WTC11 (cell line): ENCODE data around the gene MARCKS. TPM values are rescaled to one million over a fixed set of nuclear protein-coding genes. Genes with fewer than 3 reads are reported as not detected.

ENCODE experiments used
- ATAC-seq: fragments of 200-7000 bp; cut with Tn5 transposase; 2 replicates; pipeline ENCODE4 v1.10.0; 2021; ENCODE audit warnings: mild to moderate bottlenecking, moderate library complexity
- CTCF ChIA-PET: fragments of 300-600 bp; sonication (Branson Sonifier 250); formaldehyde crosslinking; loops from one replicate; lab custom pipeline; 2021; ENCODE audit warnings: antibody characterized with exemption; lab: Charles Lee
- POLR2A ChIA-PET: fragments of 350-600 bp; sonication (Branson Sonifier 250); formaldehyde crosslinking; loops from one replicate; lab custom pipeline; 2021; ENCODE audit warnings: antibody characterized with exemption; lab: Charles Lee
- DNase-seq: peaks from one replicate; pipeline ENCODE4 v3.0.0; 2021; ENCODE audit warnings: low spot score
- H3K27ac Mint-ChIP-seq: 2 replicates; pipeline ENCODE4 v1.8.0; 2021; ENCODE audit warnings: mixed read lengths
- H3K27me3 Mint-ChIP-seq: 2 replicates; pipeline ENCODE4 v1.8.0; 2021; ENCODE audit warnings: low read depth, mild to moderate bottlenecking, moderate library complexity, mixed read lengths
- H3K36me3 Mint-ChIP-seq: 2 replicates; pipeline ENCODE4 v1.8.0; 2021; ENCODE audit warnings: mixed read lengths
- H3K4me1 Mint-ChIP-seq: 2 replicates; pipeline ENCODE4 v1.8.0; 2022; ENCODE audit warnings: mixed read lengths
- H3K4me3 Mint-ChIP-seq: 2 replicates; pipeline ENCODE4 v1.8.0; 2021; ENCODE audit warnings: mild to moderate bottlenecking, moderate library complexity, mixed read lengths
- H3K9me3 Mint-ChIP-seq: 2 replicates; pipeline ENCODE4 v1.8.0; 2021; ENCODE audit warnings: mixed read lengths
- ATF1 ChIP-seq: sonication (generic); formaldehyde crosslinking; IDR thresholded peaks from 2 replicates; pipeline ENCODE4 v1.8.1; 2023; ENCODE audit warnings: mild to moderate bottlenecking, moderate library complexity, missing genetic modification reagents
- CREM ChIP-seq: sonication (generic); formaldehyde crosslinking; IDR thresholded peaks from 2 replicates; pipeline ENCODE4 v1.8.1; 2022; ENCODE audit warnings: mild to moderate bottlenecking, missing genetic modification reagents, moderate library complexity
- ESRRA ChIP-seq: sonication (generic); formaldehyde crosslinking; IDR thresholded peaks from 2 replicates; pipeline ENCODE4 v1.8.1; 2022; ENCODE audit warnings: mild to moderate bottlenecking, missing genetic modification reagents, borderline replicate concordance
- HMGA2 ChIP-seq: fragments of 250-450 bp; sonication (Bioruptor Pico); IDR thresholded peaks from 2 replicates; pipeline ENCODE4 v1.4.0; 2021; ENCODE audit warnings: mild to moderate bottlenecking, moderate library complexity
- IRF2 ChIP-seq: sonication (generic); formaldehyde crosslinking; IDR thresholded peaks from 2 replicates; pipeline ENCODE4 v1.8.0; 2022; ENCODE audit warnings: low read depth, missing genetic modification reagents, borderline replicate concordance
- MXD4 ChIP-seq: fragments of 250-450 bp; sonication (Bioruptor Pico); IDR thresholded peaks from 2 replicates; pipeline ENCODE4 v1.8.0; 2021; ENCODE audit warnings: mild to moderate bottlenecking, moderate library complexity, borderline replicate concordance
- NFE2L1 ChIP-seq: sonication (generic); formaldehyde crosslinking; IDR thresholded peaks from 2 replicates; pipeline ENCODE4 v1.8.1; 2023; ENCODE audit warnings: missing genetic modification reagents
- NFYB ChIP-seq: sonication (generic); formaldehyde crosslinking; conservative IDR thresholded peaks from 2 replicates; pipeline ENCODE4 v1.8.0; 2022; ENCODE audit warnings: low read depth, missing genetic modification reagents
- NR1H2 ChIP-seq: sonication (generic); formaldehyde crosslinking; IDR thresholded peaks from 2 replicates; pipeline ENCODE4 v1.9.0; 2021; ENCODE audit warnings: mild to moderate bottlenecking, moderate library complexity, missing genetic modification reagents
- PRRX2 ChIP-seq: fragments of 250-450 bp; sonication (Bioruptor Pico); IDR thresholded peaks from 2 replicates; pipeline ENCODE4 v1.8.0; 2021; ENCODE audit warnings: mild to moderate bottlenecking
- RELA ChIP-seq: sonication (generic); formaldehyde crosslinking; IDR thresholded peaks from 2 replicates; pipeline ENCODE4 v1.8.1; 2022; ENCODE audit warnings: missing genetic modification reagents, mild to moderate bottlenecking, borderline replicate concordance
- SMAD3 ChIP-seq: sonication (generic); formaldehyde crosslinking; IDR thresholded peaks from 2 replicates; pipeline ENCODE4 v1.8.0; 2022; ENCODE audit warnings: missing genetic modification reagents, mild to moderate bottlenecking, borderline replicate concordance
- SP1 ChIP-seq: sonication (generic); formaldehyde crosslinking; conservative IDR thresholded peaks from 2 replicates; pipeline ENCODE4 v1.8.1; 2022; ENCODE audit warnings: missing genetic modification reagents
- ZBTB21 ChIP-seq: sonication (generic); formaldehyde crosslinking; IDR thresholded peaks from 2 replicates; pipeline ENCODE4 v1.8.1; 2023; ENCODE audit warnings: mild to moderate bottlenecking, missing genetic modification reagents, borderline replicate concordance
- ZNF232 ChIP-seq: sonication (generic); formaldehyde crosslinking; IDR thresholded peaks from 2 replicates; pipeline ENCODE4 v1.8.0; 2022; ENCODE audit warnings: mild to moderate bottlenecking, missing genetic modification reagents
- ZNF263 ChIP-seq: sonication (generic); formaldehyde crosslinking; IDR thresholded peaks from 2 replicates; pipeline ENCODE4 v1.8.1; 2022; ENCODE audit warnings: low read depth, mild to moderate bottlenecking, moderate library complexity, missing genetic modification reagents
- ZNF671 ChIP-seq: fragments of 250-450 bp; sonication (Bioruptor Pico); IDR thresholded peaks from 2 replicates; pipeline ENCODE4 v1.8.0; 2021; ENCODE audit warnings: mild to moderate bottlenecking
- total RNA-seq: library from RNA; stranded (reverse); gene quantifications from 3 replicates; pipeline ENCODE4 v1.2.3, GENCODE V29; 2021
- TF ChIP-seq, protein P1 (sequence below): sonication (generic); formaldehyde crosslinking; conservative IDR thresholded peaks from 2 replicates; pipeline ENCODE4 v1.8.1; 2023; ENCODE audit warnings: mild to moderate bottlenecking, low read depth, missing genetic modification reagents, moderate library complexity
- TF ChIP-seq, protein P2 (sequence below): fragments of 200-600 bp; IDR thresholded peaks from 2 replicates; pipeline ENCODE4 v1.8.0; 2022; ENCODE audit warnings: antibody characterized with exemption
- TF ChIP-seq, protein P3 (sequence below): sonication (generic); formaldehyde crosslinking; IDR thresholded peaks from 2 replicates; pipeline ENCODE4 v1.8.0; 2023; ENCODE audit warnings: missing genetic modification reagents
- TF ChIP-seq, protein P4 (sequence below): sonication (generic); formaldehyde crosslinking; IDR thresholded peaks from 2 replicates; pipeline ENCODE4 v1.8.1; 2022; ENCODE audit warnings: low read depth, missing genetic modification reagents, borderline replicate concordance

Gene MARCKS
- total RNA-seq, 1 experiment from 2014 or later = 95.1 TPM

DNA sequence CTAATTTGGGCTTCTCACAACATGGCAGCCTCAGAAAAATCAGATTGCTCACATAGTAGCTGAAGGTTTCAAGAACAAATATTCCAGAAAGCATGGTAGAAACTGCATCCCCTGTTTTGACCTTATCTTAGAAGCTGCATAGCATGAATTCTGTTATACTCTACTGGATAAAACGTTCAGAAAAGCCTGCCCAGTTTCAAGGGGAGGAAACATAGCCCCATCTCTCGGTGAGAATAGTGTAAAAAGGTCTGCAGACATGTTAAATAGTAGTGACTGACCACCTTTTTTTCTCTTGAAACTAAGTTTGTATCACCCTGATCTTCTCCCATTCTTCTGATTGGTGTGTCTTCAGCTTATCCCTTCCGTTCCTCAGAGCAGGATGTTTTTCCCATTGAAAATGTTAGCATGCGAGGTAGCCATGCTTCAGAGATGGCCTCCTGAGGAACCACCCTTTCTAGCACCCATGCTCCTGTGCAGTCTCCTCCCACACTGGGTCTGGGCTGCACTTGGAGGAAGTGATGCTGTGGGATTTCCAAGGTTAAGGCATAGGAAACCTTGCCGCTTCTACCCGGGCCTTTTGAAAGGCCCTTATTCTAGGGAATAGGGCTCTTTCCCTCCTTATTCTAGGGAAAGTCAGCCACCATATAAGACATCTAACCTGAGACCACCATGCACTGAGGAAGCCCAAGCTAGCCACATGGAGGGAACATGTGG, 50.1 kb downstream of the MARCKS start:
- Mint-ChIP-seq H3K27me3 (peaks cover 3% of the 10 kb centered on the region; the same call in 1 of the 2 replicates), H3K9me3 (no peaks in the 10 kb centered on the region), H3K27ac (no peak overlapping the region), H3K4me3 (no peak overlapping the region), H3K4me1 (peaks cover 7% of the 10 kb centered on the region; the same call in 1 of the 2 replicates), H3K36me3 (no peaks in the 10 kb centered on the region)
- ATAC-seq (no peak), DNase-seq (no peak)
- CTCF ChIA-PET = interaction anchor here (1.7 kb wide), 1 partner anchor 48 kb away, joined by 6 read pairs; no protein-coding TSS in a partner anchor
- TF ChIP-seq ZNF671 (CRISPR knock-in tag) (no peak), SMAD3 (CRISPR knock-in tag) (no peak), NFE2L1 (no peak), ZNF263 (CRISPR knock-in tag) (no peak), ESRRA (CRISPR knock-in tag) (no peak), RELA (CRISPR knock-in tag) (no peak), IRF2 (CRISPR knock-in tag) (no peak), SP1 (no peak), ZNF232 (CRISPR knock-in tag) (no peak), CREM (CRISPR knock-in tag) (no peak), HMGA2 (CRISPR knock-in tag) (no peak), PRRX2 (no peak), ATF1 (no peak), MXD4 (CRISPR knock-in tag) (no peak), NFYB (CRISPR knock-in tag) (no peak)
- TF ChIP-seq, protein P1, sequence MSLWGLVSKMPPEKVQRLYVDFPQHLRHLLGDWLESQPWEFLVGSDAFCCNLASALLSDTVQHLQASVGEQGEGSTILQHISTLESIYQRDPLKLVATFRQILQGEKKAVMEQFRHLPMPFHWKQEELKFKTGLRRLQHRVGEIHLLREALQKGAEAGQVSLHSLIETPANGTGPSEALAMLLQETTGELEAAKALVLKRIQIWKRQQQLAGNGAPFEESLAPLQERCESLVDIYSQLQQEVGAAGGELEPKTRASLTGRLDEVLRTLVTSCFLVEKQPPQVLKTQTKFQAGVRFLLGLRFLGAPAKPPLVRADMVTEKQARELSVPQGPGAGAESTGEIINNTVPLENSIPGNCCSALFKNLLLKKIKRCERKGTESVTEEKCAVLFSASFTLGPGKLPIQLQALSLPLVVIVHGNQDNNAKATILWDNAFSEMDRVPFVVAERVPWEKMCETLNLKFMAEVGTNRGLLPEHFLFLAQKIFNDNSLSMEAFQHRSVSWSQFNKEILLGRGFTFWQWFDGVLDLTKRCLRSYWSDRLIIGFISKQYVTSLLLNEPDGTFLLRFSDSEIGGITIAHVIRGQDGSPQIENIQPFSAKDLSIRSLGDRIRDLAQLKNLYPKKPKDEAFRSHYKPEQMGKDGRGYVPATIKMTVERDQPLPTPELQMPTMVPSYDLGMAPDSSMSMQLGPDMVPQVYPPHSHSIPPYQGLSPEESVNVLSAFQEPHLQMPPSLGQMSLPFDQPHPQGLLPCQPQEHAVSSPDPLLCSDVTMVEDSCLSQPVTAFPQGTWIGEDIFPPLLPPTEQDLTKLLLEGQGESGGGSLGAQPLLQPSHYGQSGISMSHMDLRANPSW = no peak
- TF ChIP-seq, protein P2, sequence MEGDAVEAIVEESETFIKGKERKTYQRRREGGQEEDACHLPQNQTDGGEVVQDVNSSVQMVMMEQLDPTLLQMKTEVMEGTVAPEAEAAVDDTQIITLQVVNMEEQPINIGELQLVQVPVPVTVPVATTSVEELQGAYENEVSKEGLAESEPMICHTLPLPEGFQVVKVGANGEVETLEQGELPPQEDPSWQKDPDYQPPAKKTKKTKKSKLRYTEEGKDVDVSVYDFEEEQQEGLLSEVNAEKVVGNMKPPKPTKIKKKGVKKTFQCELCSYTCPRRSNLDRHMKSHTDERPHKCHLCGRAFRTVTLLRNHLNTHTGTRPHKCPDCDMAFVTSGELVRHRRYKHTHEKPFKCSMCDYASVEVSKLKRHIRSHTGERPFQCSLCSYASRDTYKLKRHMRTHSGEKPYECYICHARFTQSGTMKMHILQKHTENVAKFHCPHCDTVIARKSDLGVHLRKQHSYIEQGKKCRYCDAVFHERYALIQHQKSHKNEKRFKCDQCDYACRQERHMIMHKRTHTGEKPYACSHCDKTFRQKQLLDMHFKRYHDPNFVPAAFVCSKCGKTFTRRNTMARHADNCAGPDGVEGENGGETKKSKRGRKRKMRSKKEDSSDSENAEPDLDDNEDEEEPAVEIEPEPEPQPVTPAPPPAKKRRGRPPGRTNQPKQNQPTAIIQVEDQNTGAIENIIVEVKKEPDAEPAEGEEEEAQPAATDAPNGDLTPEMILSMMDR = no peak
- TF ChIP-seq, protein P3, sequence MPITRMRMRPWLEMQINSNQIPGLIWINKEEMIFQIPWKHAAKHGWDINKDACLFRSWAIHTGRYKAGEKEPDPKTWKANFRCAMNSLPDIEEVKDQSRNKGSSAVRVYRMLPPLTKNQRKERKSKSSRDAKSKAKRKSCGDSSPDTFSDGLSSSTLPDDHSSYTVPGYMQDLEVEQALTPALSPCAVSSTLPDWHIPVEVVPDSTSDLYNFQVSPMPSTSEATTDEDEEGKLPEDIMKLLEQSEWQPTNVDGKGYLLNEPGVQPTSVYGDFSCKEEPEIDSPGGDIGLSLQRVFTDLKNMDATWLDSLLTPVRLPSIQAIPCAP (CRISPR knock-in tag) = no peak
- POLR2A ChIA-PET = no interaction called here

DNA sequence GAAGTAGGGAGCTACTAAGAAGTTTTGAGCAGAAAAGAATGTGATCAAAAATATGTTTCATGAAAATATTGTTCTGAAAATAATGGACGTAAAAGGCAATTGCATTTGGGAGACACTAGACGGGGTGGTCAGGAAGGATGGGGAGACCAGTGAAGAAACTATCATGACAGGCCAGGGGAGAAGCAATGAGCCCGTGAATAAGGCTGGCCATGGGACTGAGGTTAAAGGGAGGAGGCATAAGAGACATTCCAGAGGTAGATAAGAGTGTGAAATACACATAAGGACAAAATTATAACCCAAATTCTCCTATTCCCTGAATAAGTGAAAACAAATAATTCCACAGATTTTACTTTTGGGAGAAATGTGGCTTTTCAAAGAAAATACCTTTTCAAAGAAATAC, 51.7 kb downstream of the MARCKS start:
- Mint-ChIP-seq H3K27me3 (peaks cover 3% of the 10 kb centered on the region; the same call in 1 of the 2 replicates), H3K4me3 (no peak overlapping the region), H3K4me1 (peaks cover 7% of the 10 kb centered on the region; the same call in 1 of the 2 replicates), H3K9me3 (no peaks in the 10 kb centered on the region), H3K27ac (no peak overlapping the region), H3K36me3 (no peaks in the 10 kb centered on the region)
- ChIA-PET CTCF (interaction anchor here (0.5 to 2.1 kb wide), 12 partner anchors 9 to 132 kb away, joined by 3 to 9 read pairs (median 4); no protein-coding TSS in a partner anchor), POLR2A (no interaction called here)
- DNase-seq (no peak), ATAC-seq (no peak)
- TF ChIP-seq, protein P4, sequence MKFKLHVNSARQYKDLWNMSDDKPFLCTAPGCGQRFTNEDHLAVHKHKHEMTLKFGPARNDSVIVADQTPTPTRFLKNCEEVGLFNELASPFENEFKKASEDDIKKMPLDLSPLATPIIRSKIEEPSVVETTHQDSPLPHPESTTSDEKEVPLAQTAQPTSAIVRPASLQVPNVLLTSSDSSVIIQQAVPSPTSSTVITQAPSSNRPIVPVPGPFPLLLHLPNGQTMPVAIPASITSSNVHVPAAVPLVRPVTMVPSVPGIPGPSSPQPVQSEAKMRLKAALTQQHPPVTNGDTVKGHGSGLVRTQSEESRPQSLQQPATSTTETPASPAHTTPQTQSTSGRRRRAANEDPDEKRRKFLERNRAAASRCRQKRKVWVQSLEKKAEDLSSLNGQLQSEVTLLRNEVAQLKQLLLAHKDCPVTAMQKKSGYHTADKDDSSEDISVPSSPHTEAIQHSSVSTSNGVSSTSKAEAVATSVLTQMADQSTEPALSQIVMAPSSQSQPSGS (CRISPR knock-in tag) = no peak
- TF ChIP-seq NR1H2 = no peak
- no peak for TF ChIP-seq ZBTB21
